ENCODE data around the gene DACH1. TPM values are rescaled to one million over a fixed set of nuclear protein-coding genes. Genes with fewer than 3 reads are reported as not detected.

Gene DACH1
- total RNA-seq, 4 donors from 2014 or later, result 0.08 to 2.3 (median 0.71) TPM

GRCh38 chr13:71672512-71672911 lies 194.5 kb downstream of the DACH1 start:
- TF ChIP-seq POLR2A (IDR thresholded peaks at IDR 0.05) (no peak), CTCF (IDR thresholded peaks at IDR 0.05) (no peak)
- Histone ChIP-seq H3K4me1 (no peaks in the 10 kb centered on the region), H3K36me3 (no peaks in the 10 kb centered on the region), H3K27ac (no peak overlapping the region), H3K27me3 (no peaks in the 10 kb centered on the region), H3K4me3 (no peak overlapping the region), H3K9me3 (no peaks in the 10 kb centered on the region)
- no peak for DNase-seq
- 67% methylated on average over 4 of the region's 4 CpGs for WGBS, 2 donors
- intact Hi-C loops (cut with DNase I), result no loop called here

- intact Hi-C loops (cut with DNase I), result no loop called here
- DNase-seq, result no peak
- Histone ChIP-seq H3K27me3 (no peaks in the 10 kb centered on the region), H3K4me3 (no peak overlapping the region), H3K9me3 (no peaks in the 10 kb centered on the region), H3K36me3 (no peaks in the 10 kb centered on the region), H3K4me1 (no peaks in the 10 kb centered on the region), H3K27ac (no peak overlapping the region)
- WGBS, 2 donors, result 76 to 96% methylated on average over 2 of the region's 2 CpGs
- TF ChIP-seq POLR2A (IDR thresholded peaks at IDR 0.05) (no peak), CTCF (IDR thresholded peaks at IDR 0.05) (no peak)
Observed at GRCh38 chr13:71663431-71663830, 203.6 kb downstream of the DACH1 start.

GRCh38 chr13:71661921-71662320 lies 205.1 kb downstream of the DACH1 start:
- no peaks in the 10 kb centered on the region for H3K27me3 ChIP-seq
- intact Hi-C loops (cut with DNase I), result no loop called here
- no peaks in the 10 kb centered on the region for H3K9me3 ChIP-seq
- no peak overlapping the region for H3K27ac ChIP-seq
- no peaks in the 10 kb centered on the region for H3K36me3 ChIP-seq
- TF ChIP-seq POLR2A (IDR thresholded peaks at IDR 0.05) (no peak), CTCF (IDR thresholded peaks at IDR 0.05) (no peak)
- WGBS, 2 donors, result 21 to 32% methylated on average over 3 of the region's 3 CpGs
- peak overlapping the region in 1 of 4 donors; percentile 0 for H3K4me3 ChIP-seq
- no peaks in the 10 kb centered on the region for H3K4me1 ChIP-seq
- no peak for DNase-seq

GRCh38 chr13:71659404-71659803 lies 207.6 kb downstream of the DACH1 start:
- Histone ChIP-seq H3K4me3 (no peak overlapping the region), H3K27ac (no peak overlapping the region), H3K4me1 (no peaks in the 10 kb centered on the region), H3K9me3 (no peaks in the 10 kb centered on the region), H3K36me3 (no peaks in the 10 kb centered on the region), H3K27me3 (no peaks in the 10 kb centered on the region)
- TF ChIP-seq CTCF (IDR thresholded peaks at IDR 0.05) (no peak), POLR2A (IDR thresholded peaks at IDR 0.05) (no peak)
- intact Hi-C loops (cut with DNase I), result no loop called here
- no peak for DNase-seq

GRCh38 chr13:71645467-71645866 lies 221.5 kb downstream of the DACH1 start:
- Histone ChIP-seq H3K27ac (no peak overlapping the region), H3K9me3 (no peaks in the 10 kb centered on the region), H3K27me3 (no peaks in the 10 kb centered on the region), H3K36me3 (no peaks in the 10 kb centered on the region), H3K4me3 (no peak overlapping the region), H3K4me1 (no peaks in the 10 kb centered on the region)
- intact Hi-C loops (cut with DNase I), result no loop called here
- TF ChIP-seq POLR2A (IDR thresholded peaks at IDR 0.05), result no peak
- TF ChIP-seq CTCF (IDR thresholded peaks at IDR 0.05), result no peak
- DNase-seq, result no peak
- WGBS, 2 donors, result 45 to 48% methylated on average over 3 of the region's 3 CpGs

All from esophagus squamous epithelium (tissue), 5 donors.